NCI-H526 treated with DMSO at 0.1 percent for 48 hours (cell line): ENCODE measurements around the gene IFNK.

Source experiments
- DNase-seq: peaks from one replicate; lab custom pipeline; 2025; lab: John Stamatoyannopoulos, UW

Gene IFNK

GRCh38 chr9:27511771-27512170, 12.3 kb upstream of the IFNK start:
- DNase-seq, result no peak

- no peak for DNase-seq
Measured at GRCh38 chr9:27514551-27514950, 9.5 kb upstream of the IFNK start.

GRCh38 chr9:27518006-27518405, 6.1 kb upstream of the IFNK start:
- no peak for DNase-seq

GRCh38 chr9:27518809-27519208, 5.3 kb upstream of the IFNK start:
- no peak for DNase-seq

GRCh38 chr9:27519466-27520465, 4.3 kb upstream of the IFNK start:
- DNase-seq, result no peak

- DNase-seq, result no peak
Measured at GRCh38 chr9:27520986-27521385, 3.1 kb upstream of the IFNK start.

GRCh38 chr9:27523141-27523540, 949 bp upstream of the IFNK start:
- DNase-seq, result no peak

- no peak for DNase-seq
Measured at GRCh38 chr9:27527702-27528075, 3.6 kb downstream of the IFNK start.

- no peak for DNase-seq
Measured at GRCh38 chr9:27528076-27528885, 4.2 kb downstream of the IFNK start.

GRCh38 chr9:27528886-27529315, 4.8 kb downstream of the IFNK start:
- no peak for DNase-seq

GRCh38 chr9:27529316-27530278, 5.5 kb downstream of the IFNK start, which contains the start of gene MOB3B:
Gene MOB3B, minus strand, starts transcription at chr9:27529814. Its CDS starts 74,264 bp downstream, at chr9:27455550.
- peak; percentile 53 for DNase-seq

- DNase-seq, result no peak
Measured at GRCh38 chr9:27530915-27531755, 7.0 kb downstream of the IFNK start.

GRCh38 chr9:27532046-27532445, 8.0 kb downstream of the IFNK start:
- no peak for DNase-seq

- DNase-seq, result no peak
Measured at GRCh38 chr9:27533311-27533710, 9.2 kb downstream of the IFNK start.

GRCh38 chr9:27534131-27534530, 10.0 kb downstream of the IFNK start:
- DNase-seq, result no peak

- no peak for DNase-seq
Measured at GRCh38 chr9:27534658-27535209, 10.6 kb downstream of the IFNK start.

- DNase-seq, result no peak
Measured at GRCh38 chr9:27535701-27536118, 11.6 kb downstream of the IFNK start.

GRCh38 chr9:27536168-27536567, 12.1 kb downstream of the IFNK start:
- no peak for DNase-seq

GRCh38 chr9:27537027-27537435, 12.9 kb downstream of the IFNK start:
- DNase-seq, result no peak

GRCh38 chr9:27537756-27538155, 13.7 kb downstream of the IFNK start:
- no peak for DNase-seq
